GM19395 (cell line): ENCODE measurements around the gene SELENBP1.
"Not testable (repeated sequence)": the region's sequence is repeated elsewhere in the genome, so short reads cannot be mapped to it uniquely, and the experiment has no call there.

Source experiments
- ATAC-seq: cut with Tn5 transposase; IDR thresholded peaks from one replicate; pipeline ENCODE4 v1.9.1; 2021; ENCODE audit warnings: mild to moderate bottlenecking, moderate library complexity; ENCODE audit not compliant: unreplicated experiment

SELENBP1 gene

DNA sequence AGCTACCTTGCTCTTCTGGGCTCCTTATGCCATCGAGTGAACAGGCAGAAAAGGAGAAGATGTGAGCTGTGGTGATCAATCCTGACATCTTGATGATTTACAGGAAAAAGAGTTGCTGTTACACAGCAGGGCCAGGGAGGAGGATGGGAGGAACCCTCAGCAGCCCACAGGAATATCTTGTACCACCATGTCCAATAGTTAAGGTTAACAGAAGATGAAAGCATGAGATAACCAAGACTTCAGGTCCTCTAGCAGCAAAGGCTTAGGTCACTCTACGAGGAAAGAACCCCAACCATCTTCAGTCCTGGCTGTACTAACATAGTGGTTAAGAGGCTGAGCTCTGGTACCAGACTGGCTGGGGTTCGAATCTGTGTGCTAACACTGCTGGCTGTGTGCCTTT, 12.1 kb upstream of the SELENBP1 start:
- ATAC-seq: no peak

DNA sequence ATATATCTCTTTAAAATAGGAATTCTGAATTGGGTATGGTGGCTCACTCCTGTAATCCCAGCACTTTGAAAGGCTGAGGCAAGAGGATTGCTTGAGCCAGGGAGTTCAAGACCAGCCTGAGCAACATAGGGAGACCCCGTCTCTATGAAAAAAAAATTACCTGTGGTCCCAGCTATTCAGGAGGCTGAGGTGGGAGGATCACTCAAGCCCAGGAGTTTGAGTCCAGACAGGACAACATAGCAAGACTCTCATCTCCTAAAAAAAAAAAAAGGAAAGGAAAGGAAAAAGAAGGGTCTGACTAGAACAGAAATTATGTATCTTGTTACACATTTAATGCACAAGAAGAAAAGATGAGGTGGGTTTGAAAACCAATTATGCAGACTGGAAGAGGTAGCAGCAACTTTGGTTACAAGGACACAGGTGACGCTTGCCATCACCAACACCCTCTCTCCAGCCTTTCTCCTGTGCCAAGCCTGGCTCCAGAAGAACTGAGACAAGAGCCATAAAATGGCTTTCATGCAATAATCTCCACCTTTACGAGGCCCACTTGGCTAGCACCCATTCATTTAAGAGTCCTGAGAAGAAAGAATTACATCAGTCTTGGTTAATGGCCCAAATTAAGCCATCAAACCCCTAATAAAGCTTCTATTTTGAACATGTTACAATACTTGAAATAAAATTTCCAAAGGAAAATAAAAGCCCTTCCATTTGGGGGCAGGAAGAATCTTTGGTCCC, 4.8 kb upstream of the SELENBP1 start:
- no peak for ATAC-seq

DNA sequence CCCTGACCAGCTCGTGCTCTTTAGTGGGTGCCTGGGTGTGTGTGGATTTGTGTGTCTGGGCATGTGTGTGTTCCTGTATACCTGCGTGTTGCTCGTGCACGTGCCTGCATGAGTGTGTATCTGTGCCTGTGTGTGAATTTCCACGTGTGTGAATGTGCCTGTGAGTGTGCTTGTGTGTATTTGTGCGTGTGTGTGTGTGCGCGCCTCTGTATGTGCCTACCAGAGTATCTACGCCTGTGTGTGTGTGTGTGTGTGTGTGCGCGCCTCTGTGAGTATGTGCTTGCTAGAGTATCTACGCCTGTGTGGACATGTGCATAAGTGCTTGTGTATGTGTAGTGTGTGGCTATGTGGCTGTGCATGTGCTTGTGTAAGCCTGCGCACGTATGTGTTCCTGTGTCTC, 691 bp upstream of the SELENBP1 start:
- no peak for ATAC-seq

DNA sequence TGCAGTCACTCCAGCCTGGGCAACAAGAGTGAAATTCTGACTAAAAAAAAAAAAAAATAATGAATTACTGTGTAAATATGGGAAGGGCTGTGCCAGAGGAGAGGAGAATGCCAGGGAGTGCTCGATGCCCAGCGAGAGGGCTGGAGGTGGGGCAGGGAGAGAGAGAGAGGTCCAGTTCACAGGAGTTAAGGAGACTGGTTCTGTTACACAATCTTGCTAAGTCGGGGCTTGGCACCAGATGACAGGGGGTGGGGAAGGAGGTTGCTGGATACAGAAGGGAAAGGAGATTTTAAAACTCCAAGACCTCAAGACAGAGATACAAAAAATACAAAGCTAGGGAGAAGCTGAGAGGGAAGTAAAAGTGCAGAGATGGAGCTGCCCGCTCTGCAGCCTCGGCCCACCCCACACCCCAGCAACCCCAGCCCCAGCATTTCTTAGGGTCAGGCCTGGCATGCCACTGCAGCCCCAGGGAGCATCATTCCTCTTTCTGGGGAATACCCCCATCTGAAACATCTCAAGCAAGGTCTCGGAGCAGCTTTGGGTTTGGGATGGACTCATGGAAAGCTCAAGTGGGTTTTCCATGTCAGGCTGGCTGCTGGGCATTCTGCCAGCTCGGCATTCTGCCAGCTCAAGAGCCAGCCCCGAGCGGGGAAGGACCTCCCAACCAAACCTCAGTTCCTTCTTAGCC, 991 bp downstream of the SELENBP1 start:
- no peak for ATAC-seq

DNA sequence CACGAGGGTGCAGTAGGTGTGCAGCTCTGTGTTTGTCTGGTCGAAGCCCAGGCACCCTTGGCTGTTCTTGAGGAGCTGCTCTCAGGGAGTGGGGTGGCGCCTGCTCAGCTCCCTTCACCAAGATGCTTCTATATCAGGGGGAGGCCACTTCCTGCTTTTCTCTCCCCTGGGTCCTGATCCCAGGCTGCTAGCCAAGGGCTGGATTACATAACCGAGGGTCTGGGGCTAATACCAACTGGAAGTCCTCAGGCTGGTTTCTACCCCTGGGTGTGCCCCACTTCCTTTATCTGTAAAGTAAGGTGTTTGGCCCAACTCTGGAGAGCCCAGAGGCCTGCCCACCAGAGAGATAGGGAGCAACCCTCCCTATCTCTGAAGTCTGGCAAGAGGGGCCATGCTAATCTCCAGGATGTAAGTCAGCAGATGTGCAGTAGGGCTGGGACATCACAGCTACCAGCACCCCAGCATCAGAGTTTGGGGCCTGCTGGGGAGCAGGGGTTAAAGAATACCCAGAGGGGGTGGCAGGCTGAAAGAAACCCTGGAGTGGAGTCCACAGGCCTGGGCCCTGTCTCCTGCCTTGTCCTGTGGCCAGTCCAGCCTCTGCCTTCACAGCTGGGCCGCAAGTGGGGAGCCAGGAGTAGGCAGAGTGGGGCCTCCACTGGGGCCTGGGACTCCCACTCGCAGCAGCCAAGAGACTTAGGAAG, 2.1 kb downstream of the SELENBP1 start:
- ATAC-seq: no peak

DNA sequence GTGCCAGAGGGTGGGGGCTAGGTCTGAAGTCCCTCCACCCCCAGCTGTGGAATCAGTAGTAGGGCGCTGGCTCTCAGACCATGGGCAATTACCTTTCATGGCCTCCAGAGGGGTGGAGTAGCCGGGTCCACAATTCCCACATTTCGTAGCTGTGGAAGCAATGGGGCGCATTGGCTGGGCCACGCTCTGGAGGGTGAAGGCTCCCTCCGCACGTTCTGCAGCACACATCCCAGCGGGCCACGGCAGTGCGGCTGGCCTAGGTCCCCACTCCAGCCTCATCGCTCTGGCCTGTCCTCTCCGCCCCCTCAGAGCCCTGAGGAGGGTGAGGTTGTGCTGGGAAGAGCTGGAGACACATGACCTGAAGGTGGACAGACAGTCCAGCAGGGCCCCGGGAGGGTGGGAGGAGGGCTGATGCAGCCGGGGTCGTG, 2.9 kb downstream of the SELENBP1 start:
- no peak for ATAC-seq

DNA sequence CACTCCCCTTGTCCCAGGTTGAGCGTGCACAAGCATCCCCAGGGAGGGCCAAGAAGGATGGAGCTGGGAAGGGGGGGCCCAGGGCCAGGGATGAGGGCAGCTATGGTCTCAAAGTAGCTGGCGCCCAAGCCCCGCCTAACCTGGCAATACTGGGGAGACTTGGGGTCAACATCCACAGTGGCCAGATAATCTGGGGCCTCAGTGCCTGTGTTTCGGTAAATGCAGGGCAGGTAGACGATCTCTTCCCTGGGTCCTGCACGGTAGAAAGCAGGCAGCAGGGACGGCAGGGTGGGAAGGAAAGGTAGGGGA, 3.2 kb downstream of the SELENBP1 start:
- ATAC-seq: no peak

DNA sequence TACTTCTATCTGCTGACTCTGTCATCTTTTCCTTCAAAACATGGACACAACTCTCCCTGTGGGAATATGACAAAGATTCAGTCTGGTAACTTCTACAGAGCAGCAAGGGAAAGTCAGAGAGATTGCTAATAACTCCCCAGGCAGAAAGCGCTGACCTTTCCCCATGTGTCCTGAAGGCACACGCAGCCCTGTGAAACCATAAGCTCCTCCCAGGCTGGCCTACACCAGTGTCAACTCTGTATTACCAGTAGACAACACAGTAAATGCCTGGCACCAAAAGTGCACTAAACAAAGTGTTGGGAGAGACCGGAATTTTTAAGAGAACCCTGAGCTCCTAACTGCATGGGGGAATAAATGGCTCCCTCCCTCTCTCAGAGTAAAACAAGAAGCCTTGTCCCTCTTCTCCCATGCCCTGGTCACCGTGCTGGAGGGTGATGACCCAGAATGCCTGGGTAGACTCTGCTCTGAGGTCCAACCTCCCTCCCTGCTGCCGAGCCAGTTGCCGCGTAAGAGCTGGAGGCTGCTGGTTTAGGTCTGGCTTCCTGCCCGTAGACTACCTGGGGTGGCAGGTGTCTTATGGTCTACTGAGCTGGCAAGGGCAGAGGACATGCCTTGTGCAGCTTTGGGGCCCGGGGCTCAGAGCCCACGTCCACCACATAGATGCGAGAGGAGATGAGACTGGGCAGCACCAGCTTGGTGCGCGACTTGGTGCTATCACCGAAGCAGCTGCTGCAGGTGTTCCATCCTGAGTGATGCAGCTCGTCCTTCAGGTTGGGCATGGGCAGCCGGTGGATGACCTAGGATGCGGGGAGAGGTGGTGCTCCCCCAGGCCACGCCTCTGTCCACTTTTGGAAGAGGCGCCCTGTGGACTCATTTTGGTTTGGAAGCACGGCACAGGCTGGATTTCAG, 3.9 kb downstream of the SELENBP1 start:
- no peak for ATAC-seq

DNA sequence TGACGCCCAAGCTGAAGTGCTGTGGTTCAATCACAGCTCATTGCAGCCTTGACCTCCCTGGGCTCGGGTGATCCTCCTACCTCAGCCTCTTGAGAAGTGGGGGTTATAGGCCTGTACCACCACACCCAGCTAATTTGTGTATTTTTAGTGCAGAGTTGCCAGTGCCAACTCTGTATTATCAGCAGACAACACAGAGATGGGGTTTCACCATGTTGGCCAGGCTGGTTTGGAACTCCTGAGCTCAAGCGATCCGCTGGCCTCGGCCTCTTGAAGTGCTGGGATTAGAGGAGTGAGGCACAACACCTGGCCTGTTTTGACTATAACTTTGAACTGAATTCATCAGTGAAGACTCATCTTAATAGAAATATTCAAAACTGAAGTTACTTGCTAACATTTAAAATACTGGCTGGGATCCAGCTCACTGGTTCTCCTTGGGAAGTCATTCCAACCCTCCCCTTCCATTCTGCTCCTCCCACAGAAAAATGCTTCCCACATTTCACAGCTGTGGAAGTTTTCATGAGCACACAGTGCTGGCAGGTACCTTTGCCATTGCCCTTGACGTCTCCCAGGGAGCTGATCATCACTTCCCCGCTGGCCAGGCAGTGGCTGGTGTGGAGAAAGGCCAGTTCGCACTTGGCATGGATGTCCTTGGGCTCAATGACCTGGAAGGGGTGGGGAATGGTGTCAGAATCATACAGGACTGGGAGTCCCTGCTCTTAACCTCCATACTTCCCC, 4.7 kb downstream of the SELENBP1 start:
- no peak for ATAC-seq

DNA sequence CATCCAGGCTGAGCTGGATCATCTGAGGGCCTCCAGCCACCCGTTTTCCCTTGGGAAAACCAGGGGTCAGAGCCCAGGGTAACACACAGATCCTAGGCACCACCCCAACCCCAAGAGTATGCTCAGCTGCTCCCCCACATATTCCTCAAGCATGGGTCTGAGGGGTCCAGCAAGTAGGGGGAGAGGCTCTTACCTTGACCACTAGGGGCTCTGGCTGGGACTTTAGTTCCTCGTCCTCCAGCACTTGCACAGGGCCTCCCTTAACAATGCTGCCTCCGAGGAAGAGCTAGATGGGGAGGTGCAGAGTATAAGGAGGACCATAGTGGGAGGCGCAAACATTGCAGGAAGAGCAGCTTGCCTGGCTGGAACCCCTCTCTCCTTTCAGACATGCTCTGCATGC, 7.5 kb downstream of the SELENBP1 start:
- ATAC-seq: no peak

DNA sequence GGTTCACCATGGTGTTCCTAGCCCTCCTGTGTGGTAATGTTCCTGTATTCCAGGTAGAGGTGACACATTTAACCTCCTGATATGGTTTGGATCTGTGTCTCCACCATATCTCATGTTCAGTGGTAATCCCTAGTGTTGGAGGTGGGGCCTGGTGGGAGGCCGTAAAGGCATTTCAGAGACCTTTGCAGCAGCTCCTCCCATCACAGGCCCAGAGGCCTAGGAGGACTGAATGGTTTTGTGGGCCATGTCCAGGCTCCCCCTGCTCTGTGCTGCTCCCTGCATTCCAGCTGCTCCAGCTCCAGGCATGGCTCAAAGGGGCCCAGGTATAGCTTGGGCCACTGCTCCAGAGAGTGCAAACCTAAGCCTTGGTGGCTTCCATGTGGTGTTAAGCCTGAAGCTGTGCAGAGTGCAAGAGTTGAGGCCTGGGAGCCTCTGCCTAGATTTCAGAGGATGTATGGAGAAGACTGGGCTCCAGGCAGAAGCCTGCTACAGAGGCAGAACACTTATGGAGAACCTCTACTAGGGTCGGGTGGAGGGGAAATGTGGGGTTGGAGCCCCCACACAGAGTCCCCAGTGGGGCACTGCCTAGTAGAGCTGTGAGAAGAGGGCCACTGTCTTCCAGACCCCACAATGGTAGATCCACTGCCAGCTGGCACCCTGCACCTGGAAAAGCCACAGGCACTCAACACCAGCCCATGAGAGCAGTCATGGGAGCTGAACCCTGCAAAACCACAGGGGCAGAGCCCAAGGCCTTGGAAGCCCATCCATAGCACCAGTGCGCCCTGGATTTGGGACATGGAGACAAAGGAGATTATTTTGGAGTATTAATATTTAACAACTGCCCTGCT, 10.0 kb downstream of the SELENBP1 start:
- no peak for ATAC-seq

DNA sequence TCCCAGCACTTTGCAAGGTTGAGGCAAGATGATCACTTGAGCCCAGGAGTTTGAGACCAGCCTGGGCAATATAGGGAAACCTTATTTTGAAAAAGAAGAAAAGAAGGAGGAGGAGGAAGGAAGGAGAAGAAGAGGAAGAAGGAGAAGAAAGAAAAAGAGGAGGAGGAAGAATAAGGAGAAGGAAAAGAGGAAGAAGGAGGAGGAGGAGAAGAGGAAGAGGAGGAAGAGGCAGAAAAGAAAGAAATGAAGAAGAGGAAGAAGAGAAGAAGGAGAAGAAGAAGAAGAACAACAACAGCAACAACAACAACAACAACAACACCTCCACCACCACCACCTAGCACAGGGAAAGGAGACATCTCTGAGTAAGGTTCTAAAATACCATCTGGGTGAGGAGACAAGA, 10.6 kb downstream of the SELENBP1 start:
- ATAC-seq: no peak

DNA sequence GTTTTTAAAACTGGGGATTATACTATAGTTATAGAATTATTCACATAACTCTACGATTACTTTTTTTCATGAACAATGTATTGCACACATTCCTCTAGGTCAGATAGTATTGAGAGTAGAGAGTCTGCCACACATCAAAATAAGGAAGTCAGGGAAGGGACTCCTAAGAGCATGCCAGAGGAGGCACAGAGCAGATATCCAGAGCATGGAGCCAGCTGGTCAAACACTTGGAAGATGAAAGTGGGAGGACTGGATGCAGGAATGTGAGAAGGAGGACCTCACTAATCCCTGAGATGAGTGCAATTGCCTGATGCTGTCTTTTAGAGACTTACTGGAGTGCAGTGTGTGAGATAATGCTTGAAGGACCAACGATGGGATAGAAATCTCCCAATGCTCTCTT, 15.8 kb downstream of the SELENBP1 start:
- no peak for ATAC-seq

DNA sequence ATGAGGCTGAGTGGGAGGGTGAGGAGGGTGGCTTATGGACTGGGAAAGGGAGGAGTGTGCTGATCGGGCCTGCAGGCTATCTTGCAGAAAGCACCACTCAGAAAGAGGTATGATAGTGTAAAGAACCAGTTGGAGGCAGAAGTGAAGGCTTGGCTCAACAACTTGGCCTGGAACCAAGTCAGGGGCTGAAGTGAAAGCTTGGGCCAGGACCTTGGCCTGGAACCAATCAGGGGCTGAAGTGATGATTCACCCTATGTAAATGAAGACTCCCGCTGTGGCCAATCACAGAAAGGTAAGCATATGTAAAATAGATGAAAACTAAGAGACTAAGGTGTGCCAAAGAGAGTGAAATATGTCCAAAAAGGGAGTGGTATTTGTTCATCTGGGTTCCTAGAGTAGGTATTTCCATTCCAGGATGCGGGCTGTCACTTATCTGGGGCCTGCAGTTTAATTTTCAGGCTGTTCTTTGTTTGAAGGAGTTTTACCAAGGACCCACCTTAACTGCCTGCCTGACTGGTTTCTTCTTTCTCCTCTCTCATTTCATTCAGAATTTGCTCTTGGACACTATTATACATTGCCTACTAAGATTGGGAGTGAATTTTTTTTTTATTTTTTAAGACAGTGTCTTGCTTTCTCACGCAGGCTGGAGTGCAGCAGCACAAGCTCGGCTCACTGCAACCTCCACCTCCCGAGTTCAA, 20.3 kb downstream of the SELENBP1 start:
- ATAC-seq: no peak

DNA sequence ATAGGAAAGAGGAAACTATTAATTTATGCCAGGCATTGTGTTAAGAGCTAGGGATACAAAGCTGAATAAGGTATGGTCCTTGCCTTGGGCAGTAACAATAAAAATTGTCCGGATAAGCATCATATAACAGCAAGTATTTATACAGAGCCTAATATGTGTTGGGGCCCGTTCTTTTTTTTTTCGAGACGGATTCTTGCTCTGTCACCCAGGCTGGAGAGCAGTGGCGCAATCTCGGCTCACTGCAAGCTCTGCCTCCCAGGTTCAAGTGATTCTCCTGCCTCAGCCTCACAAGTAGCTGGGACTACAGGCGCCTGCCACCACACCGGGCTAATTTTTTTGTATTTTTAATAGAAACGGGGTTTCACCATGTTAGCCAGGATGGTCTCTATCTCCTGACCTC, 22.2 kb downstream of the SELENBP1 start:
- not testable (repeated sequence) for ATAC-seq

DNA sequence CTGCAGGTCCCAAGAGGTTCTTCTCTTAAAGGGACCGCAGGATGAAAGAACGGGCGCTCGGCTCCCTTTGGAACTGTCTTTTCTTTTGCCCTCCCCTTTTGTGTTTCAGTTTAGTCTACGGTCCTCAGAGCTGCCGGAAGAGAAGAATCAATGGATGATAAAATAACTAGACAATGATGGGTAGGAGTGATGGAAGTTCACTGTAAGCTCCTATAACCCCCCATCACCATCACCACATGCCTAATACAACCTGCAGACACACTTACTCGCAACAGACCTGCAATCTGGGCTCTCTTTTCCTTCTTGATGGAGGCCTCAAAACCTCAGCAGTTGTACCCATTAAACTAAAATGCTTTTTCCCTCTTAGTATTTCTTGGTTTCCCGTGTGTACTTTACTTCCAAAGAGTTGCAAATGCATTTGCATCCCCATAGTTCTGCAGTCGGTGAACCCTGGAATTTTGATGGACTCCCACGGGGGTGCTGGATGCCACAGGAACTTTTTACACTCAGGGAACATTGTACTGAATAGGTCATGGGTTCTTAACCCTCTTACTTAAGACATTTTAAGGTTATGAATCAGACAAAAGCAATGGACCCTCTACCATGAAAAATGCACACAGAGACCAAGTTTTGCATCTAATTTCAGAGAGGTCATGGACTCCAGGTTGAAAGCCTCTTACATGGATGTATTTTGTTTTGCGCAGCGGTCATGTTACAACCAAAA, 24.8 kb downstream of the SELENBP1 start:
- ATAC-seq: no peak

DNA sequence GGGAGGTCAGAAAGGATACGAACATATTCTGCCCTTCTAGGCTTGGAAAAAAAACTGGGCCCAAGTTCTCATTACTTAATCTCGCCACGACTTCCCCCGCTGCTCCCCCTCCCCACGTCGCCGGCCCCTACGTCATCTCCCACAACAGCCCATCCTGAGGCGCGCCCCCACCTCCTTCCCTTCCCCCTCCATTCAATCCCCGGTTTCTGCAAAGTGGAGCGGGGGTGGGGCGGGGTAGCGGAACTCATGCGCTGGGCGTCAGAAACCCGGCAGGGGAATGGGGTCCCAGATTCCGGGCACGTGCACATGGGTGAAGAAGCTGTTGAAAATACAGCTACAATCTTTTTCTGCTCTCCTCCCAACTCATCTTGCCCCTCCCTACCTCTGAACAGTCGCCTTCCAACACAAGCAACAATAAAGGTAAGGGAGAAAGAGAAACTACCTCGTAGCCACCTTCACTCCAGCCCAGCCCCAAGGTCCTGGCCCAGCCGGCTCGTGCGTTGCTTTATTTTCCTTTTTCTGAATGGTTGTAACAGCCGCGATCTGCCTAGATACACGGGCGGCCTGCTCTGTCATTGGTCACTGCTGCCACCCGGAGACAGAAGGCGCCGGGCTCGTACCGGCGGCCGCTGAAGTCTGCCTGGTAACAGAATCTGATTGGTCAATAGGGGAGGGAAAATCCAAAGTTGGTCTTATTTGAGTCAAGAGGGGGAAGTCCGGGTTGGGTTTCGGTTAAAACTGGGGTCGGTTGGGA, 25.6 kb downstream of the SELENBP1 start, which contains the start of gene RFX5:
Gene RFX5 (minus strand): TSS at position 484 of the 754 bp plus-strand sequence. CDS start 932 bp downstream, outside the sequence.
- ATAC-seq: peak; percentile 94
